ENCODE results near the gene ERV3-1. TPM values are rescaled to one million over a fixed set of nuclear protein-coding genes. Genes with fewer than 3 reads are reported as not detected.

The ERV3-1 gene
- polyA plus RNA-seq, 1 experiment = 10.0 TPM

GRCh38 chr7:64990936-64991335, 15.6 kb downstream of the ERV3-1 start, which contains the start of gene ZNF117:
TSS of gene ZNF117 (minus strand) at chr7:64991036.
- Histone ChIP-seq H3K27me3 (ENCODE audit: control insufficient read depth, insufficient read depth, low read length) (no peaks in the 10 kb centered on the region), H3K36me3 (ENCODE audit: control insufficient read depth, insufficient read depth, low read length) (no peaks in the 10 kb centered on the region; the same call in 1 of the 2 replicates), H3K4me3 (ENCODE audit: low read depth, low read length) (no peak within 1 kb of the TSS)
- TF ChIP-seq, protein P1, sequence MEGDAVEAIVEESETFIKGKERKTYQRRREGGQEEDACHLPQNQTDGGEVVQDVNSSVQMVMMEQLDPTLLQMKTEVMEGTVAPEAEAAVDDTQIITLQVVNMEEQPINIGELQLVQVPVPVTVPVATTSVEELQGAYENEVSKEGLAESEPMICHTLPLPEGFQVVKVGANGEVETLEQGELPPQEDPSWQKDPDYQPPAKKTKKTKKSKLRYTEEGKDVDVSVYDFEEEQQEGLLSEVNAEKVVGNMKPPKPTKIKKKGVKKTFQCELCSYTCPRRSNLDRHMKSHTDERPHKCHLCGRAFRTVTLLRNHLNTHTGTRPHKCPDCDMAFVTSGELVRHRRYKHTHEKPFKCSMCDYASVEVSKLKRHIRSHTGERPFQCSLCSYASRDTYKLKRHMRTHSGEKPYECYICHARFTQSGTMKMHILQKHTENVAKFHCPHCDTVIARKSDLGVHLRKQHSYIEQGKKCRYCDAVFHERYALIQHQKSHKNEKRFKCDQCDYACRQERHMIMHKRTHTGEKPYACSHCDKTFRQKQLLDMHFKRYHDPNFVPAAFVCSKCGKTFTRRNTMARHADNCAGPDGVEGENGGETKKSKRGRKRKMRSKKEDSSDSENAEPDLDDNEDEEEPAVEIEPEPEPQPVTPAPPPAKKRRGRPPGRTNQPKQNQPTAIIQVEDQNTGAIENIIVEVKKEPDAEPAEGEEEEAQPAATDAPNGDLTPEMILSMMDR (IDR thresholded peaks at IDR 0.05; ENCODE audit: insufficient read depth, low read depth, low read length) = no peak
- CTCF ChIA-PET = no interaction called here
- no peak for DNase-seq (ENCODE audit: low read depth)
- POLR2A ChIA-PET = no interaction called here

DNA sequence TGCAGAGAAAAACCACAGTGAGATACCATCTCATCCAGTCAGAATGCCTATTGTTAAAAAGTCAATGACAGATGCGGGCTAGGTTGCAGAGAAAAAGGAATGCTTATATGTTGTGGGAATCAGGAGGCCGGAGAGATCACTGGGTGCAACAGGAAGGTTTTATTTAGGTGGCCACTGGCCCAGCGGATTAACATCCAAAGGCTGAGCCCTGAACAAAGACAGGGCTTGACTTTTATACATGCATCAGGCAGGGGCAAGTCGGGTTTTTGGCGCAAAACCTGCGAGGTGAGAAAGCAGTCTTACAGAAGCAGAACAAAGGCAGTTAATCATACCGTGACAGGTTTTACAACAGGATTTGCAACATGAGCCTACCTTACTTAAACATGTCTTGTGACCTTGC, 16.3 kb downstream of the ERV3-1 start:
- CTCF ChIA-PET = no interaction called here
- POLR2A ChIA-PET = no interaction called here
- Histone ChIP-seq H3K27me3 (ENCODE audit: control insufficient read depth, insufficient read depth, low read length) (no peaks in the 10 kb centered on the region), H3K4me3 (ENCODE audit: low read depth, low read length) (no peak overlapping the region), H3K36me3 (ENCODE audit: control insufficient read depth, insufficient read depth, low read length) (no peaks in the 10 kb centered on the region; the same call in 1 of the 2 replicates)
- TF ChIP-seq, protein P1 (IDR thresholded peaks at IDR 0.05; ENCODE audit: insufficient read depth, low read depth, low read length) = no peak
- DNase-seq (ENCODE audit: low read depth) = no peak

- H3K36me3 ChIP-seq (ENCODE audit: control insufficient read depth, insufficient read depth, low read length) = peaks cover 3% of the 10 kb centered on the region; the same call in 1 of the 2 replicates
- TF ChIP-seq, protein P1 (IDR thresholded peaks at IDR 0.05; ENCODE audit: insufficient read depth, low read depth, low read length) = no peak
- POLR2A ChIA-PET = no interaction called here
- no peaks in the 10 kb centered on the region for H3K27me3 ChIP-seq (ENCODE audit: control insufficient read depth, insufficient read depth, low read length)
- H3K4me3 ChIP-seq (ENCODE audit: low read depth, low read length) = no peak overlapping the region
- CTCF ChIA-PET = interaction anchor here (0.6 kb wide), 1 partner anchor 19 kb away, joined by 3 read pairs; no protein-coding TSS in a partner anchor
- DNase-seq (ENCODE audit: low read depth) = no peak
These were observed 27.8 kb downstream of the ERV3-1 start for GRCh38 chr7:64978497-64979203.

DNA sequence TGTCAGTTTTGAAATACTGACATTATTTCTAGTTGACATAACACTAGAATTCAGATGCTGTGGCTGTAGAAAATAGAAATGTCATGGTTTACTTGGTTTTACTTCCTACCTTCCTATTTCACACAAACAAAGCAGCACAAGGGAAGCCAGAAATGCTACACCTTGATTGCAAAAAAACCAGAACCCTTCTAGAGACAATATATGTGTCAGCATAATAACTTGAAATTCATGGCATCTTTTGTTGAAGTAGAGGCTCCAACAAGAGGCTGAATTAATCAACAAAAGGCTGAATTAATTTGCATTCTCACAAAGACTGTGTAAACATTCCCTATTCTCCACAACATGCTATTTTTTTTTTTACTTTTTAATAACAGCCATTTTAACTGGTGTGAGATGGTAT, 40.9 kb downstream of the ERV3-1 start:
- ChIA-PET CTCF (no interaction called here), POLR2A (no interaction called here)
- TF ChIP-seq, protein P1 (IDR thresholded peaks at IDR 0.05; ENCODE audit: insufficient read depth, low read depth, low read length) = no peak
- H3K36me3 ChIP-seq (ENCODE audit: control insufficient read depth, insufficient read depth, low read length) = no peaks in the 10 kb centered on the region
- DNase-seq (ENCODE audit: low read depth) = no peak
- H3K27me3 ChIP-seq (ENCODE audit: control insufficient read depth, insufficient read depth, low read length) = no peaks in the 10 kb centered on the region
- no peak overlapping the region for H3K4me3 ChIP-seq (ENCODE audit: low read depth, low read length)

GRCh38 chr7:64959072-64959747, 47.3 kb downstream of the ERV3-1 start:
- Histone ChIP-seq H3K36me3 (ENCODE audit: control insufficient read depth, insufficient read depth, low read length) (no peaks in the 10 kb centered on the region), H3K27me3 (ENCODE audit: control insufficient read depth, insufficient read depth, low read length) (no peaks in the 10 kb centered on the region), H3K4me3 (ENCODE audit: low read depth, low read length) (no peak overlapping the region)
- TF ChIP-seq, protein P1 (IDR thresholded peaks at IDR 0.05; ENCODE audit: insufficient read depth, low read depth, low read length) = no peak
- DNase-seq (ENCODE audit: low read depth) = no peak
- ChIA-PET POLR2A (no interaction called here), CTCF (interaction anchor here (1.0 kb wide), 1 partner anchor 19 kb away, joined by 3 read pairs; no protein-coding TSS in a partner anchor)
